CD4-positive, alpha-beta memory T cell (primary cell): ENCODE data around the gene TIAL1. TPM values are rescaled to one million over a fixed set of nuclear protein-coding genes. Genes with fewer than 3 reads are reported as not detected.
"Not testable (repeated sequence)": the region's sequence is repeated elsewhere in the genome, so short reads cannot be mapped to it uniquely, and the experiment has no call there.

Experiments
- CTCF ChIA-PET: fragments of 350-600 bp; sonication (Branson Sonifier 250); formaldehyde crosslinking; loops from one replicate; lab custom pipeline; 2021; ENCODE audit warnings: inconsistent platforms; ENCODE audit not compliant: partially characterized antibody; lab: Charles Lee
- POLR2A ChIA-PET: fragments of 350-600 bp; sonication (Branson Sonifier 250); formaldehyde crosslinking; loops from one replicate; lab custom pipeline; 2021; ENCODE audit not compliant: partially characterized antibody; lab: Charles Lee
- DNase-seq, 5 donors: peaks; one replicate each; pipeline versions ENCODE4 v3.0.0 to v3.0.0-alpha.2; 2020 to 2022; ENCODE audit warnings: mixed read lengths in 1 of 5
- H3K27ac ChIP-seq: one replicate; pipeline ENCODE4 v1.7.0; 2013; ENCODE audit warnings: low read depth, low read length
- H3K27me3 ChIP-seq: 2 replicates; pipeline ENCODE4 v1.7.0; 2013; ENCODE audit warnings: mild to moderate bottlenecking, low read length, moderate library complexity; ENCODE audit not compliant: insufficient read depth
- H3K36me3 ChIP-seq: 2 replicates; pipeline ENCODE4 v1.7.0; 2013; ENCODE audit warnings: mild to moderate bottlenecking, low read length, moderate library complexity; ENCODE audit not compliant: insufficient read depth
- H3K4me1 ChIP-seq: 2 replicates; pipeline ENCODE4 v1.7.0; 2013; ENCODE audit warnings: mild to moderate bottlenecking, low read length, moderate library complexity; ENCODE audit not compliant: insufficient read depth
- H3K4me3 ChIP-seq, 2 donors: one replicate each; pipeline ENCODE4 v1.7.0; 2013; ENCODE audit warnings: low read length in 2 of 2, mild to moderate bottlenecking in 1 of 2
- H3K9me3 ChIP-seq, 2 donors: one replicate each; pipeline ENCODE4 v1.7.0; 2013; ENCODE audit warnings: low read length in 2 of 2, control low read depth in 1 of 2; ENCODE audit not compliant: control insufficient read depth in 1 of 2
- H3K27ac Mint-ChIP-seq, 7 donors: one replicate each; pipeline ENCODE4 v1.8.0; 2020 to 2021; ENCODE audit warnings: mixed read lengths in 7 of 7, mild to moderate bottlenecking in 6 of 7, inconsistent platforms in 3 of 7, moderate library complexity in 3 of 7
- H3K27me3 Mint-ChIP-seq, 2 donors: one replicate each; pipeline ENCODE4 v1.8.0; 2020 to 2021; ENCODE audit warnings: mixed read lengths in 2 of 2
- H3K36me3 Mint-ChIP-seq, 2 donors: one replicate each; pipeline ENCODE4 v1.8.0; 2020 to 2021; ENCODE audit warnings: mixed read lengths in 2 of 2, inconsistent platforms in 1 of 2, mild to moderate bottlenecking in 1 of 2
- H3K4me1 Mint-ChIP-seq, 4 donors: one replicate each; pipeline ENCODE4 v1.8.0; 2020 to 2021; ENCODE audit warnings: mixed read lengths in 4 of 4, mild to moderate bottlenecking in 1 of 4
- H3K4me3 Mint-ChIP-seq, 8 donors: one replicate each; pipeline ENCODE4 v1.8.0; 2020 to 2021; ENCODE audit warnings: mixed read lengths in 8 of 8, mild to moderate bottlenecking in 7 of 8, moderate library complexity in 6 of 8, inconsistent platforms in 3 of 8
- H3K9me3 Mint-ChIP-seq, 8 donors: one replicate each; pipeline ENCODE4 v1.8.0; 2020 to 2021; ENCODE audit warnings: mixed read lengths in 8 of 8, mild to moderate bottlenecking in 5 of 8, inconsistent platforms in 3 of 8, moderate library complexity in 1 of 8
- intact Hi-C: fragments of 100-400 bp; cut with micrococcal nuclease; formaldehyde crosslinking; loops from one replicate; pipeline ENCODE4 v1.15.1; 2023
- polyA plus RNA-seq, 2 donors: library from polyadenylated mRNA; unstranded; fragments of 300-500 nt; fragmentation: Illumina TruSeq; gene quantifications; one replicate each; pipeline ENCODE4 v1.2.3, GENCODE V29; 2021
- total RNA-seq, 2 experiments: library from RNA; stranded (reverse); gene quantifications; one replicate each; pipeline ENCODE4 v1.2.3, GENCODE V29; 2021

TIAL1 gene
- total and polyA plus RNA-seq, 4 experiments from 2014 or later: 8.8 to 212 (median 107) TPM

DNA sequence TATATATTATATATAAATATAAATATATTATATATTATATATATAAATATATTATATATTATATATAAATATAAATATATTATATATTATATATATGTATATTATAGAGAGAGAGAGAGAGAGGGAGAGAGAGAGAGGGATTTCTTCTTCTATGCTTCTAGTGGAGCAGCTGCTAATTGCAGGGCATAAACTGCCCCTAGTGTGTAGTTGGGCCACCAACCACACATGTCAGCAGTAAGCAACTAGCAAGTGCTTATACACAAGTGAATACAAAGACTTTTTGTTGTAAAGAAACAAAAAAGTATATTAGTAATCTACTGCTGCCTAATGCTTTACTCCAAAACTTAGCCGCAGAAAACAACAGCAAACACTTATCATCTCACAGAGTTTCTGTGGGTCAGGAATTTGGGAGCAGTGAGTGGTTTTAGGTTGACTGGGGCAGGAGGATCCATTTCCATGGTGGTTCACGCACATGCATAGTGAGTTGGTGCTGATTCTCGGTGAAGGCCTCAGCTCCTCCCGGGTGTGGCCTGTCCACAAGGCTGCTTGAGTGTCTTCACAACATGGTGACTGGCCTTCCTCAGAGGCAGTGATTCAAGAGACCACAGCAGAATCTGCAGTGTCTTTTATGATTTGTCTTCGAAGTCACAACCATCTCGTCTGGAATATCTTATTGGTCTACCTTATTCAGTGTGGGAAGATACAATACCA lies 29.0 kb upstream of the TIAL1 start:
- no peak overlapping the region for H3K4me3 ChIP-seq
- Mint-ChIP-seq H3K4me1 (no peaks in the 10 kb centered on the region), H3K9me3 (no peaks in the 10 kb centered on the region), H3K36me3 (no peaks in the 10 kb centered on the region), H3K4me3 (no peak overlapping the region), H3K27ac (no peak overlapping the region), H3K27me3 (no peaks in the 10 kb centered on the region)
- H3K36me3 ChIP-seq: no peaks in the 10 kb centered on the region
- ChIA-PET CTCF (interaction anchor here (2.6 kb wide), 1 partner anchor 16 kb away, joined by 7 read pairs; no protein-coding TSS in a partner anchor), POLR2A (no interaction called here)
- no peaks in the 10 kb centered on the region for H3K4me1 ChIP-seq
- intact Hi-C loops: no loop called here
- no peaks in the 10 kb centered on the region for H3K9me3 ChIP-seq
- no peak overlapping the region for H3K27ac ChIP-seq
- no peaks in the 10 kb centered on the region for H3K27me3 ChIP-seq
- DNase-seq: no peak

DNA sequence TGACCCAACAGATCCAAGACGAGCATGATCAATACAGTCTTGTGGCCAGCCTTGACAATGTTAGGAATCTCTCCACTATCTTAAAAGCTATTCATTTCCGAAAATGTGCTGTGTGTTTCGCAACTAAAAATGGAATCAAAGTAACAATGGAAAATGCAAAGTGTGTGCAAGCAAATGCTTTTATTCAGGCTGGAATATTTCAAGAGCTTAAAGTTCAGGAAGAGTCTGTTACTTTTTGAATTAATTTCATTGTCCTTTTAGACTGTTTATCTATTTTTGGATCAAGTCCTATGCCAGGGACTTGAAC lies 24.3 kb upstream of the TIAL1 start:
- Histone ChIP-seq H3K27ac (no peak overlapping the region), H3K4me3 (no peak overlapping the region), H3K36me3 (no peaks in the 10 kb centered on the region), H3K9me3 (no peaks in the 10 kb centered on the region), H3K27me3 (no peaks in the 10 kb centered on the region), H3K4me1 (no peaks in the 10 kb centered on the region)
- ChIA-PET POLR2A (no interaction called here), CTCF (no interaction called here)
- Mint-ChIP-seq H3K4me1 (no peaks in the 10 kb centered on the region), H3K27ac (no peak overlapping the region), H3K9me3 (no peaks in the 10 kb centered on the region), H3K4me3 (no peak overlapping the region), H3K27me3 (no peaks in the 10 kb centered on the region), H3K36me3 (no peaks in the 10 kb centered on the region)
- intact Hi-C loops: no loop called here
- no peak for DNase-seq

DNA sequence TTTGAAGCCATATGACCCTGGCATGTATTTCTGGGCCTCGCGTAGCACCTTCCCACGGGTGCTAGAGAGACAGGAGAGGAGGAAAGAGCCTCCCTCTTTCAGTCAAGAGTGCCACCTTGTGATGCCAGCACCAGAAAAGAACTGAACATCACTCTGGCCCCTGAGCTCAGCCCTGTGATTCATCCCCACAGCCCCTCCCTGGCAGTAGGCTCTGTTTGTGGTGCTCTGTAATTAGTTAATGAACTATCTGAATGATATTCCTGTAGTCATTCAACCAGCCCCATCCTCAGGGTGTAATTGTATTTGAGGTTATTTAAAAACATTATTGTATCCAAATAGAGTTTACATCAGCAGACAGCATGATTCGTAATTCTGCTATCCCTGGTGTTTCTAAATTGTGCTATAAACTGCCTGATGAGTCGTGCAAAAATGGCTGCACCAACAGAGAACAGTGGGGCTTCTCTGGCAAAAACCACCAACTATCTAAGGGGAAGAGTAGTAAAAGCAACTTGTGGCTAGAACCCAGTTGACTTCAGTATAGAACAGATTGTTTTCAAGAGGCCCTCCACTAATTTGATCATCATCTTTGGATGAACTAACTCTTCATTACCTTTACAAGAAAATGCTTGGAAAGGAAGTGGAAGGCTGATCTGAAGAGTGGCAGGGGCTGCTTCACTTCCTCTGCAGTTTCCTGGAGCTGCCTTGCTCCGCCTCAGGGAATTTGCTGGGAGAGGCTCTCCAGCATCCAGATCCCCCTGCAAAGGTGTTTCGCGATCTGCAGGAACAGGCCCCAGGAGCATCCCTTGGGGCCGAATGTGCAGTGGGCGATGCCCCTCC lies 23.7 kb upstream of the TIAL1 start:
- Histone ChIP-seq H3K27ac (no peak overlapping the region), H3K9me3 (no peaks in the 10 kb centered on the region), H3K4me3 (no peak overlapping the region), H3K36me3 (no peaks in the 10 kb centered on the region), H3K4me1 (no peaks in the 10 kb centered on the region), H3K27me3 (no peaks in the 10 kb centered on the region)
- POLR2A ChIA-PET: no interaction called here
- H3K36me3 Mint-ChIP-seq: no peaks in the 10 kb centered on the region
- intact Hi-C loops: no loop called here
- DNase-seq: no peak
- H3K4me1 Mint-ChIP-seq: no peaks in the 10 kb centered on the region
- CTCF ChIA-PET: no interaction called here
- no peaks in the 10 kb centered on the region for H3K9me3 Mint-ChIP-seq
- peaks cover 0 to 2% of the 10 kb centered on the region in 2 donors for H3K27me3 Mint-ChIP-seq
- H3K4me3 Mint-ChIP-seq: no peak overlapping the region
- H3K27ac Mint-ChIP-seq: peak overlapping the region in 1 of 7 donors; percentile 22

DNA sequence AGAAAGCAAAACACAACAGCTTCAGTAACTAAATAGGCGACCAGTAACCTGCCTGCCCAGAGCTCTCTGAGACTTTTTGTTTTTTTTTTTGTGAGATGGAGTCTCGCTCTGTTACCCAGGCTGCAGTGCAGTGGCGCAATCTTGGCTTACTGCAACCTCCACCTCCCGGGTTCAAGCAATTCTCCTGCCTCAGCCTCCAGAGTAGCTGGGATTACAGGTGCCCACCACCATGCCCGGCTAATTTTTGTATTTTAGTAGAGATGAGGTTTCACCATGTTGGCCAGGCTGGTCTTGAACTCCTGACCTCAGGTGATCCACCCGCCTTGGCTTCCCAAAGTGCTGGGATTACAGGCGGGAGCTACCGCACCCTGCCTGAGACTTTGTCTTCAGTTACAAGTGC lies 23.0 kb upstream of the TIAL1 start:
- intact Hi-C loops, H3K27me3 Mint-ChIP-seq, H3K4me3 ChIP-seq, H3K27ac ChIP-seq, H3K9me3 ChIP-seq, H3K4me1 Mint-ChIP-seq, CTCF ChIA-PET, POLR2A ChIA-PET, H3K36me3 Mint-ChIP-seq, H3K9me3 Mint-ChIP-seq, H3K4me1 ChIP-seq, DNase-seq, H3K36me3 ChIP-seq, H3K4me3 Mint-ChIP-seq, H3K27me3 ChIP-seq: not testable (repeated sequence)
- peak overlapping the region in 2 of 7 donors; percentile 22 to 25 for H3K27ac Mint-ChIP-seq

DNA sequence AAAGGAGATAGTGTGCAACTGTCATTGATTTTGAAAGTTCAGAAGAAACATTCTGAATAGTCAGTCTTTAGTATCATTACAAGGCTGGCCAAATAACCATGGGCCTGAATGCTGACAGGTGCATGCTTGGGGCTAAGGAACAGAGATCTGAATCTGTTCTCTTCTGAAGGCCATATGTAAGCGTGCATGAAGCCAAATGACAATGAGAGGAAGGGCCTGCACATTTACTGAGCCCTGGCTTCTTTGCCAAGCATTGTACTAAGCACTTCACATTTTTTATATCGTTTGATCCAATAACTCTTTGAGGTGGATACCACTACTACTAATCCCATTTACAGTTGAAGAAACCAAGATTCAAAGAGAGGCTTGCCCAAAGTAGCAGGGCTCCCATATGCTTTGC lies 22.5 kb upstream of the TIAL1 start:
- Histone ChIP-seq H3K9me3 (no peaks in the 10 kb centered on the region), H3K36me3 (no peaks in the 10 kb centered on the region), H3K27me3 (no peaks in the 10 kb centered on the region), H3K4me1 (no peaks in the 10 kb centered on the region), H3K4me3 (no peak overlapping the region), H3K27ac (no peak overlapping the region)
- Mint-ChIP-seq H3K4me3 (no peak overlapping the region), H3K4me1 (no peaks in the 10 kb centered on the region), H3K27me3 (peaks cover 0 to 2% of the 10 kb centered on the region in 2 donors), H3K9me3 (no peaks in the 10 kb centered on the region), H3K36me3 (no peaks in the 10 kb centered on the region), H3K27ac (no peak overlapping the region)
- intact Hi-C loops: no loop called here
- CTCF ChIA-PET: interaction anchor here (1.2 kb wide), 1 partner anchor 25 kb away, joined by 3 read pairs; no protein-coding TSS in a partner anchor
- DNase-seq: no peak
- POLR2A ChIA-PET: no interaction called here

DNA sequence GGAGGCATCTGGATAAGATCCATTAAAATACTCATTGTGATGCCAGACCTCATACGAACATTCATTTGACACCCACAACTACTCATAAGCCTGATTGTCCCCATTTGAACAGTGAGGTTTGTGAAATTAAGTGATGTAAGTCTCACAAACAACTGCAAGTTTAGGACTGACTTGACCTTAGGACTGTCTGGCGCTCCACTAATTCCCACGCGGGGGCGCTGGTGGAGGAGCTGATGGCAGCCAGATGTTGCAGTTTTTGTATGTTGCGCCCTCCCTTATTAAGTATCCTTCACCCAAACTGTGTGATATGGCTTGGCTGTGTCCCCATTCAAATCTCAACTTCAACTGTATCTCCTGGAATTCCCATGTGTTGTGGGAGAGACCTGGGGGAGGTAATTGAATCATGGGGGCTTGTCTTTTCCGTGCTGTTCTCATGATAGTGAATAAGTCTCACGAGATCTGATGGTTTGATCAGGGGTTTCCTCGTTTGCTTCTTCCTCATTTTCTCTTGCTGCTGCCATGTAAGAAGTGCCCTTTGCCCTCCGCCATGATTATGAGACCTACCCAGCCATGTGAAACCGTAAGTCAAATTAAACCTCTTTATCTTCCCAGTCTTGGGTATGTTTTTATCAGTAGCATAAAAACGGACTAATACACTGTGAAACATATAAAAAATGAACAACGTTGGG lies 20.3 kb upstream of the TIAL1 start:
- Mint-ChIP-seq H3K4me3 (no peak overlapping the region), H3K9me3 (no peaks in the 10 kb centered on the region), H3K27me3 (peaks cover 0 to 2% of the 10 kb centered on the region in 2 donors), H3K36me3 (no peaks in the 10 kb centered on the region), H3K27ac (no peak overlapping the region), H3K4me1 (no peaks in the 10 kb centered on the region)
- peak in 2 of 5 donors; percentile 16 to 19 for DNase-seq
- CTCF ChIA-PET: interaction anchor here (1.0 to 1.5 kb wide), 3 partner anchors 11 to 134 kb away, joined by 4 read pairs; no protein-coding TSS in a partner anchor
- Histone ChIP-seq H3K27ac (no peak overlapping the region), H3K4me3 (no peak overlapping the region), H3K27me3 (no peaks in the 10 kb centered on the region), H3K4me1 (no peaks in the 10 kb centered on the region), H3K9me3 (no peaks in the 10 kb centered on the region), H3K36me3 (no peaks in the 10 kb centered on the region)
- intact Hi-C loops: no loop called here
- POLR2A ChIA-PET: no interaction called here

DNA sequence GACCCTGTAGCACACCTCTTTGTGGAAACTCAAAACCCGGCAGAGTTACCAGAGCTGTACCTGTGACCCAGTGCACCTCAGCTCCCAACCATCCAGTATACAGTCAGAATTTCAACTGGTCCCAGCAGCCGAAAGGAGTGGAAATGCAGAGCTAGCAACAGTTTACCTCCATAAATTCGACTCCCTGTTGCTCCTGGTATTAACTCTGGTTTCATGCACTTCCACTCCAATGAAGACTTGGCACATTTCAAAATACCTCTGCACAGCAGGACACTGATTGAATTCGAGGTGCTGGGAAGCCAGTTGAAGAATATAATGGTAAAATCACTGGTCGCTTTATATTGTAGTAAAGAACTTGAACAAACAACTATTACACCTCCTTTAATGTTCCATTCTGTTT lies 17.9 kb upstream of the TIAL1 start:
- peaks cover 0 to 3% of the 10 kb centered on the region in 2 donors for H3K27me3 Mint-ChIP-seq
- H3K9me3 ChIP-seq: no peaks in the 10 kb centered on the region
- no peak overlapping the region for H3K4me3 ChIP-seq
- no peak for DNase-seq
- H3K4me3 Mint-ChIP-seq: no peak overlapping the region
- no peaks in the 10 kb centered on the region for H3K4me1 ChIP-seq
- H3K36me3 Mint-ChIP-seq: no peaks in the 10 kb centered on the region
- no peak overlapping the region for H3K27ac ChIP-seq
- H3K4me1 Mint-ChIP-seq: no peaks in the 10 kb centered on the region
- no peaks in the 10 kb centered on the region for H3K36me3 ChIP-seq
- ChIA-PET POLR2A (no interaction called here), CTCF (interaction anchor here (1.1 kb wide), 1 partner anchor 73 kb away, joined by 4 read pairs; no protein-coding TSS in a partner anchor)
- H3K27ac Mint-ChIP-seq: no peak overlapping the region
- peaks cover 0 to 4% (median 0%) of the 10 kb centered on the region in 8 donors for H3K9me3 Mint-ChIP-seq
- intact Hi-C loops: no loop called here
- no peaks in the 10 kb centered on the region for H3K27me3 ChIP-seq
